Measurements from ENCODE around the gene PGBD2. TPM values are rescaled to one million over a fixed set of nuclear protein-coding genes. Genes with fewer than 3 reads are reported as not detected.
"Not testable (repeated sequence)": the region's sequence is repeated elsewhere in the genome, so short reads cannot be mapped to it uniquely, and the experiment has no call there.

Gene PGBD2
- total RNA-seq, 2 donors from 2014 or later, result 4.8 to 7.5 TPM

DNA sequence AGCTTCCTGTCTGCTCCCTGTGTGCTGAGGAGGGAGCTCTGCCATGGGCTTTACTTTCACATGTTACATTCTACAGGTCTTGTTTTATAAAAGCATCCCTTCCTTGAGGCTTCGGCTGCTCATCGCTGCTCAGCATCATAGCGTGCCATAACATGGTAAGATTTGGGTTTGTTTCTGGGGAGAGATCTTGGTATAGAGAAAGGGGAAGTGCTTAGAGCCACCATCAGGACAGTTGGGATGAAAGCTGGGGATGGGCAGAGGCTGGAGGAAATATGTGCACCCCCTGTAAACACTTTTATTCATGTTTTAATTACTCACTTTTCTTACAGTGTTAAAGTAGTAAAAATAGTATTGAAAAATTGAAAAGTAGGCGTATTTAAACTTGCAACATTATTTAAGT is 24.0 kb downstream of the PGBD2 start:
- WGBS, 2 experiments (ENCODE audit: insufficient coverage in 1 of 2, insufficient read length in 1 of 2), result 93 to 100% methylated on average over 2 to 3 of the region's 4 CpGs
- H3K9me3 ChIP-seq (ENCODE audit: control insufficient read depth, low read length); H3K9ac ChIP-seq (ENCODE audit: extremely low read depth, low read length, poor library complexity, severe bottlenecking); H3K4me3 ChIP-seq (ENCODE audit: low read length); H3K27me3 Mint-ChIP-seq (ENCODE audit: insufficient read depth); H3K4me1 Mint-ChIP-seq; H3K4me3 Mint-ChIP-seq; H3K4me1 ChIP-seq (ENCODE audit: control insufficient read depth, insufficient read depth, low read length); DNase-seq; H3K36me3 ChIP-seq (ENCODE audit: control insufficient read depth, insufficient read depth, low read length); H3K27ac ChIP-seq (ENCODE audit: low read depth, low read length); H3K27me3 ChIP-seq (ENCODE audit: control insufficient read depth, insufficient read depth, low read length, poor library complexity, severe bottlenecking); H3K9me3 Mint-ChIP-seq; H3K27ac Mint-ChIP-seq; H3K36me3 Mint-ChIP-seq (ENCODE audit: low read depth): not testable (repeated sequence)

DNA sequence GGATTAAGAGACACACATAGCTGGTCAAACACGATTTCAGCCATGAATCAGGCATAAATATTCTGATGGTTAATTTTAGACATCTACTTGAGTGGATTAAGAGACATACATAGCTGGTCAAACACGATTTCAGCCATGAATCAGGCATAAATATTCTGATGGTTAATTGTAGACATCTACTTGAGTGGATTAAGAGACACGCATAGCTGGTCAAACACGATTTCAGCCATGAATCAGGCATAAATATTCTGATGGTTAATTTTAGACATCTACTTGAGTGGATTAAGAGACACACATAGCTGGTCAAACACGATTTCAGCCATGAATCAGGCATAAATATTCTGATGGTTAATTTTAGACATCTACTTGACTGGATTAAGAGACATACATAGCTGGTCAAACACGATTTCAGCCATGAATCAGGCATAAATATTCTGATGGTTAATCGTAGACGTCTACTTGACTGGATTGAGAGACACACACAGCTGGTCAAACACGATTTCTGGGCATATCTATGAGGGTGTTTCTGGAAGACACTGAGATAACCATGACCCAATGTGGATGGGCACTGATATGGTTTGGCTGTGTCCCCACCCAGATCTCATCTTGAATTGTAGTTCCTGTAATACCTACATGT is 32.3 kb downstream of the PGBD2 start:
- not testable (repeated sequence) for H3K27me3 Mint-ChIP-seq (ENCODE audit: insufficient read depth); H3K9me3 ChIP-seq (ENCODE audit: control insufficient read depth, low read length); H3K27ac ChIP-seq (ENCODE audit: low read depth, low read length); H3K36me3 Mint-ChIP-seq (ENCODE audit: low read depth); H3K9me3 Mint-ChIP-seq; H3K9ac ChIP-seq (ENCODE audit: extremely low read depth, low read length, poor library complexity, severe bottlenecking); H3K27ac Mint-ChIP-seq; H3K4me3 ChIP-seq (ENCODE audit: low read length); DNase-seq; H3K4me3 Mint-ChIP-seq; H3K27me3 ChIP-seq (ENCODE audit: control insufficient read depth, insufficient read depth, low read length, poor library complexity, severe bottlenecking); H3K4me1 Mint-ChIP-seq; H3K36me3 ChIP-seq (ENCODE audit: control insufficient read depth, insufficient read depth, low read length); H3K4me1 ChIP-seq (ENCODE audit: control insufficient read depth, insufficient read depth, low read length)
- 80 to 84% methylated on average over 3 to 4 of the region's 9 CpGs for WGBS, 2 experiments (ENCODE audit: insufficient coverage in 1 of 2, insufficient read length in 1 of 2)

DNA sequence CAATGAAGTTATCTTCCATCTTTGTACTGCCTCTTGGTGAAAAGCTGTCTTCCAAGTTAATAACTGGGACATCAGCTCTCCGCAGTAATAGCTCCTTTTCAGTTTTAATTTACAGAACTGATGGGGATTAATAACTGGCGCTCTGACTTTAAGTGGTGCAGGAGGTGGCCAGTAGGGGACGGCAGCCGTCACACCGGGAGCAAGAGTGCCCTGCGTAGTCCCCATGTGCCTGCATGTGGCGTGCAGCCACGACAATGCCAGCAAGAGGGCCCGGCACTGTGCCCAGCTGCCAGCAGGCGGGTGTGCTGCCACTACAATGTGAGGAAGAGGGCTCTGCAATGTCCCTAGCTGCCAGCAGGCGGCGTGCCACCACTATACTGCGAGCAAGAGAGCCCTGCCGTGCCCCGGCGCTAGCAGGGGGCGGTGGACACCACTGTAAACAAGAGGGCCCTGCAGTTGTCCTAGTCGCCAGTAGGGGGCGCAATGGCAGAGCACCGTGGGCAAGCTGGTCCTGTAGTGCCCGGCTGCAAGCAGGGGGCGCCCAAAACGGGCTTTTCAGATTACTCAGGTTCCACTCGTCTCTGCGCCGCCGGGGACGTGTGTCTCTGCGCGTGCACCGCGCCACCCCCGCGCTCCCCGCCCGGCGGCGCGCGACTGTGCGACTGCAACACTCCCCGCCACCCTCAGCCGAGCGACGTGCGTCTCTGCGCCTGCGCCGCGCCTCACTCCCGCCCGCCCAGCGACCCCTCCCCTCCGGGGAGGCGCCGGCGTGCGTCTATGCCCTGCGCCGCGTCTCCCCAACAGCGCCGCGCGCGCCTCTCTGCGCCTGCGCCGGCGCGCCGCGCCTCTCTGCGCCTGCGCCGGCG is 38.3 kb downstream of the PGBD2 start:
- 81 to 86% methylated on average over 5 to 17 of the region's 77 CpGs for WGBS, 2 experiments (ENCODE audit: insufficient coverage in 1 of 2, insufficient read length in 1 of 2)
- not testable (repeated sequence) for H3K9me3 Mint-ChIP-seq; H3K27ac ChIP-seq (ENCODE audit: low read depth, low read length); H3K27ac Mint-ChIP-seq; H3K36me3 Mint-ChIP-seq (ENCODE audit: low read depth); H3K9ac ChIP-seq (ENCODE audit: extremely low read depth, low read length, poor library complexity, severe bottlenecking); H3K36me3 ChIP-seq (ENCODE audit: control insufficient read depth, insufficient read depth, low read length); DNase-seq; H3K4me1 Mint-ChIP-seq; H3K27me3 ChIP-seq (ENCODE audit: control insufficient read depth, insufficient read depth, low read length, poor library complexity, severe bottlenecking); H3K4me3 ChIP-seq (ENCODE audit: low read length); H3K4me3 Mint-ChIP-seq; H3K4me1 ChIP-seq (ENCODE audit: control insufficient read depth, insufficient read depth, low read length); H3K27me3 Mint-ChIP-seq (ENCODE audit: insufficient read depth); H3K9me3 ChIP-seq (ENCODE audit: control insufficient read depth, low read length)

DNA sequence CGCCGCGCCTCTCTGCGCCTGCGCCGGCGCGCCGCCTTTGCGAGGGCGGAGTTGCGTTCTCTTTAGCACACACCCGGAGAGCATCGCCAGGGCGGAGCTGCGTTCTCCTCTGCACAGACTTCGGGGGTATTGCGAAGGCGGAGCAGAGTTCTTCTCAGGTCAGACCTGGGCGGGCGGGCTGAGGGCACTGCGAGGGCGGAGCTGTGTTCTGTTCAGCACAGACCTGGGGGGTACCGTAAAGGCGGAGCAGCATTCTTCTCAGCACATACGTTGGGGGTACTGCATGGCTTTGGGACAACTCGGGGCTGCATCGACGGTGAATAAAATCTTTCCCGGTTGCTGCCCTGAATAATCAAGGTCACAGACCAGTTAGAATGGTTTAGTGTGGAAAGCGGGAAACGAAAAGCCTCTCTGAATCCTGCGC is 39.0 kb downstream of the PGBD2 start:
- H3K9ac ChIP-seq (ENCODE audit: extremely low read depth, low read length, poor library complexity, severe bottlenecking); H3K9me3 Mint-ChIP-seq; H3K27me3 ChIP-seq (ENCODE audit: control insufficient read depth, insufficient read depth, low read length, poor library complexity, severe bottlenecking); H3K36me3 Mint-ChIP-seq (ENCODE audit: low read depth); H3K4me1 ChIP-seq (ENCODE audit: control insufficient read depth, insufficient read depth, low read length); H3K4me3 Mint-ChIP-seq; H3K4me1 Mint-ChIP-seq; H3K4me3 ChIP-seq (ENCODE audit: low read length); H3K27ac ChIP-seq (ENCODE audit: low read depth, low read length); H3K27me3 Mint-ChIP-seq (ENCODE audit: insufficient read depth); H3K27ac Mint-ChIP-seq; H3K9me3 ChIP-seq (ENCODE audit: control insufficient read depth, low read length); H3K36me3 ChIP-seq (ENCODE audit: control insufficient read depth, insufficient read depth, low read length); DNase-seq: not testable (repeated sequence)
- WGBS, 2 experiments (ENCODE audit: insufficient coverage in 1 of 2, insufficient read length in 1 of 2), result 93% methylated on average over 26 of the region's 33 CpGs; no CpG with 5 or more reads in 1 of the 2 experiments

DNA sequence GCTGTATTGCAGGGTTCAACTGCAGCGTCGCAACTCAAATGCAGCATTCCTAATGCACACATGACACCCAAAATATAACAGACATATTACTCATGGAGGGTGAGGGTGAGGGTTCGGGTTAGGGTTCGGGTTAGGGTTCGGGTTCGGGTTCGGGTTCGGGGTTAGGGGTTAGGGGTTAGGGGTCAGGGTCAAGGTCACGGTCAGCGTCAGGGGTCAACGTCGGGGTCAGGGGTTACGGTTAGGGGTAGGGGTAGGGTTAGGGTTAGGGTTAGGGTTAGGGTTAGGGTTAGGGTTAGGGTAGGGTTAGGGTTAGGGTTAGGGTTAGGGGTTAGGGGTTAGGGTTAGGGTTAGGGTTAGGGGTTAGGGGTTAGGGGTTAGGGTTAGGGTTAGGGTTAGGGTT is 39.4 kb downstream of the PGBD2 start:
- WGBS, 2 experiments (ENCODE audit: insufficient coverage in 1 of 2, insufficient read length in 1 of 2), result 96% methylated on average over 11 of the region's 13 CpGs; no CpG with 5 or more reads in 1 of the 2 experiments
- DNase-seq, result peak; percentile 56
- H3K36me3 Mint-ChIP-seq (ENCODE audit: low read depth); H3K9me3 Mint-ChIP-seq; H3K4me1 ChIP-seq (ENCODE audit: control insufficient read depth, insufficient read depth, low read length); H3K36me3 ChIP-seq (ENCODE audit: control insufficient read depth, insufficient read depth, low read length); H3K4me3 Mint-ChIP-seq; H3K4me1 Mint-ChIP-seq; H3K9ac ChIP-seq (ENCODE audit: extremely low read depth, low read length, poor library complexity, severe bottlenecking); H3K27me3 ChIP-seq (ENCODE audit: control insufficient read depth, insufficient read depth, low read length, poor library complexity, severe bottlenecking); H3K27ac Mint-ChIP-seq; H3K27ac ChIP-seq (ENCODE audit: low read depth, low read length); H3K9me3 ChIP-seq (ENCODE audit: control insufficient read depth, low read length); H3K4me3 ChIP-seq (ENCODE audit: low read length); H3K27me3 Mint-ChIP-seq (ENCODE audit: insufficient read depth): not testable (repeated sequence)

DNA sequence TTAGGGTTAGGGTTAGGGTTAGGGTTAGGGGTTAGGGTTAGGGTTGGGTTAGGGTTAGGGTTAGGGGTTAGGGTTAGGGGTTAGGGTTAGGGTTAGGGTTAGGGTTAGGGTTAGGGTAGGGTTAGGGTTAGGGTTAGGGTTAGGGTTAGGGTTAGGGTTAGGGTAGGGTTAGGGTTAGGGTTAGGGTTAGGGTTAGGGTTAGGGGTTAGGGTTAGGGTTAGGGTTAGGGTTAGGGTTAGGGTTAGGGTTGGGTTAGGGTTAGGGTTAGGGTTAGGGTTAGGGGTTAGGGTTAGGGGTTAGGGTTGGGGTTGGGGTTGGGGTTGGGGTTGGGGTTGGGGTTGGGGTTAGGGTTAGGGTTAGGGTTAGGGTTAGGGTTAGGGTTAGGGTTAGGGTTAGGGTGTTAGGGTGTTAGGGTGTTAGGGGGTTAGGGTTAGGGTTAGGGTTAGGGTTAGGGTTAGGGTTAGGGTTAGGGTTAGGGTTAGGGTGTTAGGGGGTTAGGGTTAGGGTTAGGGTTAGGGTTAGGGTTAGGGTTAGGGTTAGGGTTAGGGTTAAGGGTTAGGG is 39.9 kb downstream of the PGBD2 start:
- not testable (repeated sequence) for H3K36me3 ChIP-seq (ENCODE audit: control insufficient read depth, insufficient read depth, low read length); H3K9ac ChIP-seq (ENCODE audit: extremely low read depth, low read length, poor library complexity, severe bottlenecking); H3K27me3 ChIP-seq (ENCODE audit: control insufficient read depth, insufficient read depth, low read length, poor library complexity, severe bottlenecking); H3K9me3 Mint-ChIP-seq; H3K4me3 Mint-ChIP-seq; H3K4me3 ChIP-seq (ENCODE audit: low read length); H3K36me3 Mint-ChIP-seq (ENCODE audit: low read depth); H3K4me1 ChIP-seq (ENCODE audit: control insufficient read depth, insufficient read depth, low read length); H3K27me3 Mint-ChIP-seq (ENCODE audit: insufficient read depth); H3K27ac ChIP-seq (ENCODE audit: low read depth, low read length); H3K27ac Mint-ChIP-seq; DNase-seq; H3K4me1 Mint-ChIP-seq; H3K9me3 ChIP-seq (ENCODE audit: control insufficient read depth, low read length)
